H1 (cell line): ENCODE results near the gene HES7. TPM values are rescaled to one million over a fixed set of nuclear protein-coding genes. Genes with fewer than 3 reads are reported as not detected.

Experiments used
- CTCF ChIA-PET: fragments of 300-600 bp; sonication (Branson Sonifier 250); formaldehyde crosslinking; loops from one replicate; lab custom pipeline; 2021; ENCODE audit not compliant: partially characterized antibody; lab: Charles Lee
- POLR2A ChIA-PET: fragments of 300-600 bp; sonication (Branson Sonifier 250); formaldehyde crosslinking; loops from one replicate; lab custom pipeline; 2021; ENCODE audit warnings: inconsistent platforms; ENCODE audit not compliant: partially characterized antibody; lab: Charles Lee
- DNase-seq, 2 experiments: peaks; one replicate each; pipeline versions ENCODE4 v3.0.0 to v3.0.0-alpha.2; 2010 to 2022; ENCODE audit warnings: low spot score in 2 of 2, low read depth in 1 of 2, mixed read lengths in 1 of 2
- FAIRE-seq: peaks from 2 replicates; lab custom pipeline; 2011; peaks lifted over from hg19 to GRCh38; lab: Jason Lieb, UNC
- H2AFZ ChIP-seq: 2 replicates; pipeline ENCODE4 v1.8.1; 2012; ENCODE audit warnings: low read length, inconsistent platforms
- H2AK5ac ChIP-seq: 2 replicates; pipeline ENCODE4 v1.6.1; 2013; ENCODE audit warnings: low read depth, low read length
- H2BK120ac ChIP-seq: replicated peaks from 2 replicates; pipeline ENCODE3; 2013; ENCODE audit warnings: low read depth, low read length, inconsistent platforms
- H2BK12ac ChIP-seq: 2 replicates; pipeline ENCODE4 v1.6.1; 2013; ENCODE audit warnings: low read depth, low read length
- H2BK15ac ChIP-seq: 2 replicates; pipeline ENCODE4 v1.6.1; 2013; ENCODE audit warnings: low read length
- H2BK20ac ChIP-seq: 2 replicates; pipeline ENCODE4 v1.6.1; 2013; ENCODE audit warnings: low read length
- H2BK5ac ChIP-seq: 2 replicates; pipeline ENCODE4 v1.6.1; 2013; ENCODE audit warnings: low read depth, low read length
- H3K14ac ChIP-seq: 2 replicates; pipeline ENCODE4 v1.6.1; 2013; ENCODE audit warnings: inconsistent platforms; ENCODE audit not compliant: insufficient read length
- H3K18ac ChIP-seq: 2 replicates; pipeline ENCODE4 v1.6.1; 2013; ENCODE audit warnings: low read length; ENCODE audit errors: extremely low read depth
- H3K23ac ChIP-seq: 2 replicates; pipeline ENCODE4 v1.6.1; 2013; ENCODE audit warnings: inconsistent platforms; ENCODE audit not compliant: insufficient read length
- H3K23me2 ChIP-seq: 2 replicates; pipeline ENCODE4 v1.6.1; 2013; ENCODE audit warnings: low read depth, low read length
- H3K27ac ChIP-seq: 2 replicates; pipeline ENCODE4 v1.6.1; 2011; ENCODE audit warnings: low read depth, low read length, inconsistent platforms
- H3K27me3 ChIP-seq, 4 experiments: replicated peaks in 1 of 4; 1 replicate in 1 of 4; 2 replicates in 3 of 4; pipeline versions ENCODE4 v1.6.1 to v1.8.1; 2011 to 2013; ENCODE audit warnings: low read length in 3 of 4, mild to moderate bottlenecking in 3 of 4, inconsistent platforms in 2 of 4, mixed read lengths in 2 of 4, moderate library complexity in 1 of 4; ENCODE audit not compliant: control insufficient read depth in 3 of 4, insufficient read depth in 3 of 4; ENCODE audit errors: extremely low read depth in 1 of 4
- H3K36me3 ChIP-seq, 4 experiments: 2 replicates each; pipeline versions ENCODE4 v1.6.1 to v1.8.1; 2011 to 2013; ENCODE audit warnings: mild to moderate bottlenecking in 4 of 4, low read length in 3 of 4, moderate library complexity in 2 of 4, control low read depth in 1 of 4, inconsistent platforms in 1 of 4; ENCODE audit not compliant: insufficient read depth in 4 of 4, control insufficient read depth in 2 of 4
- H3K4ac ChIP-seq: replicated peaks from 2 replicates; pipeline ENCODE3; 2013; ENCODE audit warnings: low read length, low read depth, mixed read lengths, inconsistent platforms; ENCODE audit not compliant: insufficient read length
- H3K4me1 ChIP-seq, 4 experiments: replicated peaks in 1 of 4; 1 replicate in 1 of 4; 2 replicates in 3 of 4; pipeline versions ENCODE4 v1.6.1 to v1.8.1; 2011 to 2013; ENCODE audit warnings: low read length in 3 of 4, inconsistent platforms in 2 of 4, mixed read lengths in 1 of 4; ENCODE audit not compliant: insufficient read depth in 4 of 4, control insufficient read depth in 3 of 4
- H3K4me2 ChIP-seq, 2 experiments: 2 replicates each; pipeline versions ENCODE4 v1.6.1 to v1.8.1; 2011 to 2013; ENCODE audit warnings: low read depth in 2 of 2, low read length in 2 of 2, control low read depth in 1 of 2, inconsistent platforms in 1 of 2, mild to moderate bottlenecking in 1 of 2; ENCODE audit not compliant: insufficient read depth in 1 of 2
- H3K4me3 ChIP-seq, 4 experiments: fragments of 200-600, 300-600 bp in 1 of 4; sonication (generic), shearing (Covaris generic), sonication (Bioruptor Twin) in 1 of 4; 2 replicates each; pipeline versions ENCODE4 v1.5.1 to v1.8.1; 2011 to 2016; ENCODE audit warnings: low read length in 4 of 4, low read depth in 3 of 4, control low read depth in 2 of 4, inconsistent platforms in 2 of 4, mild to moderate bottlenecking in 2 of 4, mixed read lengths in 1 of 4, moderate library complexity in 1 of 4; ENCODE audit not compliant: insufficient read depth in 2 of 4; ENCODE audit errors: extremely low read depth in 1 of 4
- H3K56ac ChIP-seq: replicated peaks from 2 replicates; pipeline ENCODE3; 2013; ENCODE audit warnings: low read depth, mild to moderate bottlenecking, mixed read lengths, low read length, inconsistent platforms; ENCODE audit not compliant: insufficient read length
- H3K79me1 ChIP-seq: 2 replicates; pipeline ENCODE4 v1.6.1; 2013; ENCODE audit warnings: low read depth, low read length, control low read depth
- H3K79me2 ChIP-seq, 2 experiments: 2 replicates each; pipeline versions ENCODE4 v1.6.1 to v1.8.1; 2012 to 2013; ENCODE audit warnings: low read length in 2 of 2, mild to moderate bottlenecking in 2 of 2, inconsistent platforms in 1 of 2; ENCODE audit not compliant: insufficient read depth in 2 of 2, control insufficient read depth in 1 of 2
- H3K9ac ChIP-seq, 4 experiments: replicated peaks in 1 of 4; 1 replicate in 1 of 4; 2 replicates in 3 of 4; pipeline versions ENCODE4 v1.6.1 to v1.8.1; 2011 to 2013; ENCODE audit warnings: low read depth in 3 of 4, low read length in 3 of 4, control low read depth in 2 of 4, mild to moderate bottlenecking in 2 of 4, moderate library complexity in 2 of 4, inconsistent platforms in 1 of 4; ENCODE audit errors: extremely low read depth in 1 of 4
- H3K9me3 ChIP-seq, 2 experiments: 2 replicates each; pipeline versions ENCODE4 v1.6.1 to v1.8.1; 2012 to 2013; ENCODE audit warnings: mild to moderate bottlenecking in 2 of 2, moderate library complexity in 2 of 2, control low read depth in 1 of 2, inconsistent platforms in 1 of 2, low read depth in 1 of 2, low read length in 1 of 2, mixed read lengths in 1 of 2; ENCODE audit not compliant: insufficient read depth in 2 of 2
- H4K20me1 ChIP-seq, 2 experiments: replicated peaks in 1 of 2; 2 replicates each; pipeline versions ENCODE3 to v1.8.1; 2011 to 2013; ENCODE audit warnings: inconsistent platforms in 2 of 2, low read length in 2 of 2, mild to moderate bottlenecking in 1 of 2; ENCODE audit not compliant: insufficient read depth in 2 of 2, control insufficient read depth in 1 of 2
- H4K5ac ChIP-seq: 2 replicates; pipeline ENCODE4 v1.6.1; 2013; ENCODE audit warnings: low read length, low read depth, mixed read lengths, inconsistent platforms; ENCODE audit not compliant: insufficient read length
- H4K8ac ChIP-seq: 2 replicates; pipeline ENCODE4 v1.8.0; 2013; ENCODE audit warnings: mild to moderate bottlenecking, moderate library complexity, low read length, inconsistent platforms; ENCODE audit not compliant: insufficient read depth; ENCODE audit errors: extremely low read depth
- H4K91ac ChIP-seq: replicated peaks from 2 replicates; pipeline ENCODE3; 2013; ENCODE audit warnings: low read length, mixed read lengths, inconsistent platforms; ENCODE audit not compliant: insufficient read length
- CBX5 ChIP-seq: fragments of 300-800, 300-1000 bp; sonication (generic); IDR thresholded peaks from 2 replicates; pipeline ENCODE4 v1.7.1; 2016; ENCODE audit warnings: antibody characterized with exemption, low read length, low read depth
- NRF1 ChIP-seq: IDR thresholded peaks from 2 replicates; pipeline ENCODE4 v1.6.1; 2011; ENCODE audit warnings: mild to moderate bottlenecking, low read depth, low read length, improper control_type of control experiment
- WGBS, 2 experiments: shearing (Covaris generic) in 1 of 2; methylation state at CpG; one replicate each; pipeline versions ENCODE4 v1.1.6 to v1.1.7; 2013 to 2015; ENCODE audit warnings: low lambda C conversion rate in 2 of 2, mixed read lengths in 2 of 2, inconsistent platforms in 1 of 2, low coverage in 1 of 2, missing lambda C conversion rate in 1 of 2; ENCODE audit not compliant: insufficient replicate concordance in 2 of 2, insufficient coverage in 1 of 2, insufficient read length in 1 of 2; ENCODE audit errors: extremely low coverage in 1 of 2, missing lambda C conversion rate in 1 of 2; 5-methylcytosine and 5-hydroxymethylcytosine counted together
- polyA plus RNA-seq, 7 experiments: library from polyadenylated mRNA; depleted of rRNA in 3 of 7; stranded (reverse) in 5 of 7; unstranded in 2 of 7; fragments of >200 nt in 5 of 7; fragments of 200-250 nt in 2 of 7; gene quantifications; 1 replicate in 5 of 7; 2 replicates in 1 of 7; 4 replicates in 1 of 7; pipeline versions ENCODE4 v1.2.1 to v1.2.3, GENCODE V29; 2011 to 2013; ENCODE audit warnings: missing spikeins in 2 of 7, mixed read lengths in 2 of 7
- total RNA-seq: library from RNA; stranded (reverse); fragmentation: NEBNext Ultra II Directional; extraction: Animal tissue kit (Norgen Biotek cat#: 25700); gene quantifications from 2 replicates; pipeline ENCODE4 v1.2.1, GENCODE V29; 2021

HES7 gene
- total and polyA plus RNA-seq, 2 of the 8 experiments (the other 6 are each of a cell fraction or from before 2014, with no cell fraction given), result 0.20 to 0.32 TPM

DNA sequence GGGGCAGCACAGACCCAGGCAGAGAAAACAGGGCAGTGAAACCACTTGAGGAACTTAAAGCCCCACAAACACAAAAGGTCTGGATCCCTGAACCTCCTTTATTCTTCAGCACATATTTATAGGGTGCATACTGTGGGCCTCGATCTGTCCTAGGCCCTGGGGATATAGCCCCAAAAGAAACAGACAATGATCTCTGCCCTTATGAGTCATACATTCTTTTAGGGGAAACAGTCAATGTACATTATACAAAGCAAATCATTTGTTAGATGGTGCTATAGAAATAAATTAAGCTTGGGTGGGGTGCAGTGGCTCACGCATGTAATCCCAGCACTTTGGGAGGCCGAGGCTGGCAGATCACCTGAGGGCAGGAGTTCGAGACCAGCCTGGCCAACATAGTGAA is 10.0 kb upstream of the HES7 start:
- Histone ChIP-seq H3K4me1 (peaks cover 0 to 13% (median 9%) of the 10 kb centered on the region in 4 experiments; a peak in 6 of 7 replicates), H3K27me3 (peaks cover 0 to 7% (median 2%) of the 10 kb centered on the region in 4 experiments; a peak in 4 of 7 replicates), H3K4ac (peak overlapping the region; percentile 5), H3K56ac (no peak overlapping the region), H3K4me2 (peak overlapping the region; percentile 40 to 53), H4K20me1 (no peaks in the 10 kb centered on the region), H3K9me3 (no peaks in the 10 kb centered on the region), H4K91ac (peak overlapping the region; percentile 76), H3K27ac (no peak overlapping the region), H3K79me1 (no peaks in the 10 kb centered on the region), H3K36me3 (no peaks in the 10 kb centered on the region), H2AFZ (no peak overlapping the region)
- CTCF ChIA-PET, result interaction anchor here (0.9 to 2.4 kb wide), 14 partner anchors 10 to 74 kb away, joined by 3 to 10 read pairs (median 4); partner anchors contain the start of genes ALOXE3 and HES7
- TF ChIP-seq NRF1 (no peak), CBX5 (no peak)
- TF ChIP-seq, all 59 proteins: peak for 0
- no peak overlapping the region; the same call in 1 of the 2 replicates for H2BK15ac ChIP-seq
- H3K4me3 ChIP-seq, result peak overlapping the region in 2 of 4 experiments; percentile 3 to 15; a peak in 2 of 8 replicates
- FAIRE-seq (no peak), DNase-seq (no peak)
- POLR2A ChIA-PET, result interaction anchor here (0.7 to 10.3 kb wide), 14 partner anchors 8 to 88 kb away, joined by 3 to 76 read pairs (median 5); partner anchors contain the start of genes BORCS6, HES7 and TMEM107
- H2BK120ac ChIP-seq, result no peak overlapping the region
- H3K14ac ChIP-seq, result no peak overlapping the region
- H2BK12ac ChIP-seq, result no peak overlapping the region
- WGBS, 2 experiments, result 87% methylated on average over 4 of the region's 4 CpGs; no CpG with 5 or more reads in 1 of the 2 experiments
- H3K18ac ChIP-seq, result 0 out of 2 replicates have a peak overlapping the region, but pooled peaks have one; percentile 79
- no peak overlapping the region for H2BK20ac ChIP-seq
- no peaks in the 10 kb centered on the region for H3K79me2 ChIP-seq
- no peak overlapping the region for H4K8ac ChIP-seq
- peak overlapping the region; percentile 39 for H4K5ac ChIP-seq
- H3K23me2 ChIP-seq, result peaks cover 8% of the 10 kb centered on the region
- H3K9ac ChIP-seq, result no peak overlapping the region; a peak in 1 of 7 replicates
- H3K23ac ChIP-seq, result no peak overlapping the region
- no peak overlapping the region; the same call in 1 of the 2 replicates for H2BK5ac ChIP-seq
- H2AK5ac ChIP-seq, result no peak overlapping the region
